G401 (cell line): ENCODE data around the gene PSMD6. TPM values are rescaled to one million over a fixed set of nuclear protein-coding genes. Genes with fewer than 3 reads are reported as not detected.
A peak's percentile ranks its signal among the peaks of the same experiment; 100 is the strongest.

Experiments used
- DNase-seq: peaks from one replicate; pipeline ENCODE4 v3.0.0-alpha.2; 2015; ENCODE audit warnings: low spot score
- in situ Hi-C: cut with HindIII; loops from 2 replicates; pipeline ENCODE4 v1.10.0; 2016; ENCODE audit warnings: low sequenced_read_pairs, mixed read lengths
- total RNA-seq: library from RNA; depleted of rRNA; stranded (reverse); fragments of >200 nt; shearing (Covaris generic); gene quantifications from 2 replicates; pipeline ENCODE4 v1.2.3, GENCODE V29; 2014; rRNA removed

PSMD6 gene
- total RNA-seq, 1 experiment from 2014 or later: 121 TPM

DNA sequence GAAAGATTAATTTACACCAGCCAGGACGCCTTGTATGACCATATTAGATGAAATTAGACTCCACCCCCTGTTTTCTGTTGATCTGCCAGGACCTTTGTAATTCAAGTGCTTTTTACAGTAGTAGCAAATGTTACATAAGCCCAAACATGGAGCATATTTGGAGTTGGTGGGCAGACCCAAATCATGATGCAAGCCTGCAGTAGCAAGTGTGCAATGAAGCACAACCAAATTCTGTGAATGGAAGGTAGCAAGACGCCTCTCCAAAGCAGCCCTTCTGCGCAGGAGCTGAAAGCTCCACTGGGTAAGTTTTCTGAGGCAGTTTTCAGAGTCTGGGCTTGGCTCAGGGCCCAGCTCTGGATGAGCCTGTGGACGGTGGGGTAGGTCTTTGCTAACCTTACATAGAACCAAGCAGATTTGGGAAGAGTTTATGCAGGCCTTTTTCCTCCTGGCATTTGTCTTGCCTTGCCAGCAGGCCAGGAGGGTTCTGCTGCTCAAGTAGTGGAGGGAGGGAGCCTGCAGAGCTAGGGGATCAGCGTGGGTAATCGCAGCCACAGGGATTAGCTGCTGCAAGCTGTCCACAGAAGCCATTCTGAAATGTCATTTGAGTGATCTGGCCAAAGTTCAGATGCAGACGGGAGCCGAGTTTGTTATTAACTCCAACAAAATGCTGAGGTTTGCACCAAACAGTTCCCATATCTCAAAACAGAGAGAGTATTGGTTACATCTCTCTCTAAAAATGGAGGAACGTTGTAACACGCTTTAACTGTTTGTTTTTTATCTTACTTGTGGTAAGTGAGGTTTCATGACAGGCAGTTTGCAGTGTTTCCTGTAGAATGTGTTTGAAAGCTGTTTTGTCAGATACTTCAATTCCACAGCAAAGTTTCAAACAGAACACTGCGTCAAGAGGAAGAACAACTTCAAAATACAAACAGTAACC is 55.4 kb downstream of the PSMD6 start:
- DNase-seq: peak; percentile 86
- in situ Hi-C loops: no loop called here

DNA sequence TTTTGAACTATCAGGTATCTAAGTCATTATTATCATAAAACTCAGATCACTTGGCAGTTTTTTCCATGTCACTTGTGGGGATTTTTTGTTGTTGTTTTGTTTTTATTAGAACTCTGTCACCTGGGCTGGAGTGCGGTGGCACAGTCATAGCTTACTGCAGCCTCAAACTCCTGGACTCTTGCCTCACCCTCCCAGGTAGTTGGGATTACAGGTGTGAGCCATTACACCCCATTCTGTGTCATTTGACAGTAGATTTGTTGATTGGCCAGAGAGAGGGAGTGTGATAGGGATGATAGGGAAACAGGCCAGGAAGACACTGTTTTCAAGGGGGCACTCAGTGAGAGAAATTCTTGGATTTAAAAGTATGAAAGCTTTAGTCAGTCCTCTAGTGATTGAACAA is 56.4 kb downstream of the PSMD6 start:
- no peak for DNase-seq

DNA sequence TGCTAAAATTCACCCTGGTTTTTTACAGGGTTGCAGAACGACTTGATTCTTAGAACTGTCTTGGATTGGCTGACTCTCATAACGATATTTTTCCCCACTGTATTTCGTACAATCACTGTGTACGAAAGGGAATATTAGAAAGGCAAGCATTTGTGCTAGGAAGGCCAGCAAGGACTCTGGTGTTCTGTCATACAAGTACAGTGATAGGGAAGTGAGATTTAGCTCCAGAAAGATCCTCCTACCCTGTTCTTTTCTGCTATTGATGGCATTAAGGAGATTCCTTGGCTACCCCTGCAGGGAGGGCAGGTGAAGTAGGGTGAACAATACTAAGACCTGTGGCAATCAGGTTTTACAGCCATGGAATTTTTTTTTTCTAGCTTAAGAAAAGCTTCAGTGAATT is 57.3 kb downstream of the PSMD6 start:
- in situ Hi-C loops: no loop called here
- no peak for DNase-seq

More for the DNA sequence above, 56.4 kb downstream of the PSMD6 start:
- in situ Hi-C loops: no loop called here

DNA sequence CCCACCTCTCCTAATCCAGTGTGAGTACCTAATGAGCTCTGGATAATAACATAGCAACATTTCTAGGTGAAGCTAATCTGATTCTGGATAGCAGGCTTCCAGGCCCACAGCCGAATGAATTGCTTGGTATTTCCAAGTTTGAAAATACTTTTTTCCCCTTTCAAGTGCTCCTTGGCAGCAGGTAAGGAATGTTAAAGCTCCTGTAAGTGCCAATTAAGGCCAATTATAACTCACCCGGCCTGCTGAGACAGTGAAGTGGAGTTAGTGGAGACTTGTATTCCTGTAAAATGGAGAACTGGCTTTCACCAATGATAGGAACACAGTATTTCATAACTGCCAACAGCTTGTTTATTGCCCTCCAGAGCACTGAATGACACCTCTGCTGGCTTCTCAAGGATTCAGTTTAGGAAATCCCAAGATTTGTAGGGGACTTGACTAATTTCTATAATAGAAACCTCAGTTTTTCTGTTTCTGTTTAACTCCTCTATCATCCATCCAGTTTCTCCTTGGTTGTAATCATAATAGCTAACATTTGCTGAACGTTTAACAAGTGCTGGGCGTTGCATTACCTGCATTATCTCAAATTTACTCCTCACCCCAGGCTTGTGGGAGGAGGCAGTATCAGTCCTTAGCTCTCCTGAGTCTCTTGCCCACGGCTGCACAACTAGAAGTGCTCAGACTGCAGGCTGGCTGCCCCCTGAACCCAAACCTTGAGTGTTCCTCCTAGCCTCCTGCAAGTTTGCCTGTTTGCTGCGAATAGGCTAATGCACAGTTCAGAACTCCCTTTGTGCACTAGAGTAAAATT is 58.4 kb downstream of the PSMD6 start:
- in situ Hi-C loops: no loop called here
- DNase-seq: no peak

DNA sequence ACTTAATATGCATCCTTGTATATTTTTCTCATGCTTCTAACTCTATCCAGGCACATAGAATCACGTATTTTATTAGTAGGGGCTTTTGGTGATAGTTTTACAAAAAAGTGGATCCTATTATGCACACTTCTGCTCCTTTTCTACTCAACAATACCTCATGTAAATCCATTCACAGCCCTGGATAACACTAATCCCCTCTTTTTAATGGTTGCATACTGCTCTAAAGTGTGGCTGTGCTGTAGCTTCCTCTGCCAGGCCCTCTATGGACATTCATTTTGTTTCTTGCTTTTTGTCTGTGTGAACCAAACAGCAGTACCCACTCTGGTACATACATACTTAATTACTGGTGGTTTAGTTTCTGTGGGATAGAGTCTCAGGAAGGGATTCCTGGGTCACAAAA is 59.8 kb downstream of the PSMD6 start:
- in situ Hi-C loops: no loop called here
- DNase-seq: no peak

DNA sequence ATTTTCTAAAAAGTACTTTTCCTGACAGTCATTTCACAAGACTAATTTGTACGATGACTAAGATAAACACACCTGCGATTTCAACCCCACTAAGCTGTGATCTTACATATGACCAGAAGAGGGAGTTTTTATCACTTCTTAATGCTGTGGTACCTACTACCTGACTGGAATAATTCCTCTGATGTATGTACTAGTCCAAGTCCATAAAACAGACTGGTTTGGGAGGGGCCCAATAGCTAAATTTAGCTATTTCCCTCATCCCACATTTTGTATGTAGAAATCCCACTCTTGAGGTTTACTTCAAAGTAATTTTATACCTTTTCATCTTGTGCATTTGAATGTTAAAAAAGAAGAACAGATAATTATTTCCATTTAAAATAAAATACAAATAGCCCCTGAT is 61.4 kb downstream of the PSMD6 start:
- DNase-seq: peak; percentile 81
- in situ Hi-C loops: no loop called here

Other genes with a start within 250 kb of the PSMD6 start
- gene C3orf49, start 204.2 kb downstream of the PSMD6 start, total RNA-seq: not detected in 2 replicates
- 76.3 and 127 TPM in 2 replicates for gene THOC7, start 159.7 kb downstream of the PSMD6 start, total RNA-seq
- 5.0 and 5.8 TPM in 2 replicates for gene ATXN7, start 159.6 kb downstream of the PSMD6 start, total RNA-seq
- gene SCAANT1, start 111.1 kb downstream of the PSMD6 start, total RNA-seq: not detected in 2 replicates
- 0.25 and 0.31 TPM in 2 replicates for gene PRICKLE2, start 202.0 kb upstream of the PSMD6 start, total RNA-seq